RPMI8226 (cell line): ENCODE results near the gene PLCL2.
A peak's percentile ranks its signal among the peaks of the same experiment; 100 is the strongest.

Experiments
- DNase-seq: peaks from one replicate; pipeline ENCODE4 v3.0.0-alpha.2; 2015

PLCL2 gene

GRCh38 chr3:16896094-16896627 lies 11.4 kb downstream of the PLCL2 start:
- DNase-seq = no peak

DNA sequence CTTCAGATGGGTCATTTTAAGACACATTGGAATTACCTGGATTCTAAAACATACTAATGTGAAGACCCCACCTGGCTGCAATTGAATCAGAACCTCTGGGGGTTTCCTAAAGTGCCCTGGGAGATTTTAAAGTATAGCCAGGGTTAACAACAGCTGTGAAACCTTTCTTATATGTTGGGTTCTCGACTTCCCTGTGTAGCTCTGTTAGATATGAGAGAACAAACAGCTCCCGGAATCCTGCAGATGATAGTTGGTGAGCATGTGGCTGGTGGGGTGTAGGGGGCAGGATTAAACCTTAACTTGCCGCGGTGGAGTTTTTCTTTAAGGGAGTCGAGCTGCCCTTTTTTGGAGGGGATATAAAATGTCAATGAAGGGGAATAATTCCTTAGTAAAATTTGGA lies 12.1 kb downstream of the PLCL2 start:
- DNase-seq = no peak

GRCh38 chr3:16897254-16897926 lies 12.6 kb downstream of the PLCL2 start:
- no peak for DNase-seq

- DNase-seq = no peak
Measured at GRCh38 chr3:16898595-16899395, 14.0 kb downstream of the PLCL2 start.

- DNase-seq = no peak
Measured at GRCh38 chr3:16899919-16900318, 15.2 kb downstream of the PLCL2 start.

GRCh38 chr3:16900779-16901440 lies 16.2 kb downstream of the PLCL2 start:
- DNase-seq = no peak

GRCh38 chr3:16904423-16905417 lies 20.0 kb downstream of the PLCL2 start:
- no peak for DNase-seq

DNA sequence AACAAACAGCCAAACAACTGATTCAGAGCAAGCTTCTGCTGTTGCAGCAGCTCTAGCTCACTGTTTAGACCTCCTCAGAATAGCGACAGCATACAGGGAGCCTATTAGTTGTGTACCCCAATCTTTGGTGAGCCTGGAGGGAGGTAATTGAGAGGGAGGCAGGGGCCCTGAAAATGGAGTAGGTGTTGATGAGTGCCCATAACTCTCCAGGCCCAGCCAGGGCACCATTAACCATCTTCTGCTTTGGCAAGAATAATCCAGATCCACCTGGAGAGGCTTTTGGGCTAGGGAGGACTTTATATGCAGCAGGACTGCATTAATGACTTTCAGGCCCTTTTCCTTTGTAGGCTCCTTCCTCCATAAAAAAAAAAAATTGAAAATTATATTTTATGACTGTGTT lies 20.9 kb downstream of the PLCL2 start:
- DNase-seq = no peak

- DNase-seq = peak; percentile 43
Measured at GRCh38 chr3:16906682-16907081, 21.9 kb downstream of the PLCL2 start.

GRCh38 chr3:16907243-16907642 lies 22.5 kb downstream of the PLCL2 start:
- DNase-seq = no peak

GRCh38 chr3:16908016-16908807 lies 23.5 kb downstream of the PLCL2 start:
- no peak for DNase-seq

DNA sequence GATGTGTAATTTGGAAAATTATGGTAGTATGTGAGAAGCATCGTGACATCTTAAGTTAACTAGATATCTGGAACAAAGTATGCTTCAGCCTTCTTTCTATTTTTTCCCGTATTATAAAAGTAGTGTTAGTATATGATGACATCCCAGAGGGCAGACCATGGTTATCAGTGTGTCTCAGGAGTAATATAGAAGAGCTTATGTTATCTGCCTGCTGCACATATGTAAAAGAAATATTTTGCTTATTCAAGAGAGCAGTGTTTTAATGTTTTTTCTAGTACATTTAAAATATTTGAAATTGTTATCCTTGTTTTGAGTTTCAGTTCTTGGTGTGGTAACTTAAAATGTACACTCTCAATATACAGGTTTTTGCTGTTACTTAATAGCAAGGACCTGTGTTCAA lies 24.1 kb downstream of the PLCL2 start:
- DNase-seq = no peak

DNA sequence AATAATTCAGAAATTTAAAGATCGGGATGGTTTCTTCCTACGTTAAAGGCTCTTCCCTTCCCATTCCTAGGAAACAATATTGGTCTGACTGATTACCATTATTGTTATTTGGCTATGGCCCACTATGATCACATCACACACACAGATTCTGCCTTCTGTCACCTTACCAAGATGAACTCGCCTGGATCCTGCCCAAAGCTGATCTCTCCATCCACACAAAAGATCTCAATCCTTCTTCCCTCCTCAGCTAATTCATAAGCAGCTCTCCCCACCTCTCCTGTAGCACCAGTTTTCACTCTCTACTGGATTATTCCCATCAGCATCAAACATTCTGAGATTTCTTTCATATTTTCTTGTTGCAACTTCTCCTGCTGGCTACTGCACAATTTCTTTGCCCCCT lies 25.0 kb downstream of the PLCL2 start:
- no peak for DNase-seq

GRCh38 chr3:16910207-16910606 lies 25.5 kb downstream of the PLCL2 start:
- no peak for DNase-seq

DNA sequence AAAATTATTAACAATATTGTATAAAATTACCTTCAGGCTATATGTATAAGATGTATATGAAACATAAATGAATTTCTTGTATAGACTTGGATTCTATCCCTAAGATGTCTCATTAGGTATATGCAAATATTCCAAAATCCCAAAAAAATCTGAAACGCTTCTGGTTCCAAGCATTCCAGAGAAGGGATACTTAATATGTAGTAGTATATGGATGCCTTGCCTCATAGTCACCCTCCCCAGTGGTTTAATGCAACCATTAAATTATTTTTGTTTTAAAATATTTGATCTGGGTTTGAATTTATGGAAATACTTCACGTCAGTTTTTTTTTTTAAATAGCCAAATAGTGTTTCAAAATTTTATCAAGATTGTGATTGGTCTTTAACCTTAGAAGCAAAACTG lies 27.2 kb downstream of the PLCL2 start:
- DNase-seq = no peak

DNA sequence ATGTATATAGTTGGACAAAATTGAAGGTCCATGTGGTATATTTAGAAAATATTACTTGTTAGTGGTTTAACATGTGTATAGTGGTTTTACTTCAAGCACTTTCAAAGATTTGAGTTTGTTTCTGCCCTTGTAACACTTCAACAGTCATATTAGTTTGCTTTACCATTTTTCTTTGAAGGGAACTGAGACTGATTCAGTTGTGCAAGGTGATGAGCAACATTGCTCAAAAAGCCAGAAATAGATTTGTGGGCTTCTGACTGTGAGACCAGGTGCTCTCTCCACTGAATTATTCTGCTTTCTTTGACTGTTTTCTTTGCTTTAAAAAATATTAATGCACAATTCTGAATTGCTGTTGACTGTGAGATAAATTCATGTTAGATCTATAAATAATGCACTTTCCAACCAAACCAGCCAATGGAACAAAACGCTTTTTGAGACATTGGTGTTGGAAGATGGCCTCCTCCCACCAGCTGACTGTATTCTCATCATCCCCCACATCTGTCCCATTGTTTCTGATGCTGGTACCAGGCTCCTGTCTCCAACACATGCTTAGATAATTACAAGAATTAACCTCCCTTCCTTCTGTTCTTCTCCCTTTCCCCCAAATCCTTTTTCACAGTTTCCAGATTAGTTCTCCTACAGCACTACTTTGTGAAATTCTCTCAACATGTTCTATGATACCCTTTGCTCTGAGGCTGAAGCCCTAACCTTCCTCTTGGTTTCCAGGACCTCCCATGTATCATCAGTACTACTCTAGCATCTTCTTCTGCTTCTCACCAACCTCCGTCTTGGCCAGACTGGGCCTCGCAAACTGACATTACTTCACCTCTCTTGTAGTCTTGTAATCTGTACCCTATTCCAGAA lies 27.9 kb downstream of the PLCL2 start:
- peak; percentile 68 for DNase-seq

GRCh38 chr3:16913264-16913580 lies 28.5 kb downstream of the PLCL2 start:
- no peak for DNase-seq

DNA sequence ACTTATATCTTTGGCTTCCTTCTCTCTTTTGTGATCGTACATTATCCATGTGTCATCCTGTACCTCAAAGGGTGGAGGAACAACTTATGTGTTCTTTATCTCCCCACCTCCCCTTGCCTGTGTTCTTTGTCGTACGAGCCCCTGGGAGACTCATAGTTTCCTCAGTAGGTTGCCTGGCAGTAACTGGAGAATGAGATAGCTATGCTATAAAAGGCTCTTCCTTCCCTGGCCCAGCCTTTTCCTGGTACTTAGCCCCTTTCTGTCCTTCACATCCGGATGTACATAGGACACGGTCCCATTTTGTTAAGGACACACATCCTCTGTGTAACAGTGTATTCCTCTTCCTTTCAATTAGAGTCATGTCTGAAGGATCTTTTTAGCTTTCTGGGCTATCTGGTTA lies 32.1 kb downstream of the PLCL2 start:
- DNase-seq = no peak

DNA sequence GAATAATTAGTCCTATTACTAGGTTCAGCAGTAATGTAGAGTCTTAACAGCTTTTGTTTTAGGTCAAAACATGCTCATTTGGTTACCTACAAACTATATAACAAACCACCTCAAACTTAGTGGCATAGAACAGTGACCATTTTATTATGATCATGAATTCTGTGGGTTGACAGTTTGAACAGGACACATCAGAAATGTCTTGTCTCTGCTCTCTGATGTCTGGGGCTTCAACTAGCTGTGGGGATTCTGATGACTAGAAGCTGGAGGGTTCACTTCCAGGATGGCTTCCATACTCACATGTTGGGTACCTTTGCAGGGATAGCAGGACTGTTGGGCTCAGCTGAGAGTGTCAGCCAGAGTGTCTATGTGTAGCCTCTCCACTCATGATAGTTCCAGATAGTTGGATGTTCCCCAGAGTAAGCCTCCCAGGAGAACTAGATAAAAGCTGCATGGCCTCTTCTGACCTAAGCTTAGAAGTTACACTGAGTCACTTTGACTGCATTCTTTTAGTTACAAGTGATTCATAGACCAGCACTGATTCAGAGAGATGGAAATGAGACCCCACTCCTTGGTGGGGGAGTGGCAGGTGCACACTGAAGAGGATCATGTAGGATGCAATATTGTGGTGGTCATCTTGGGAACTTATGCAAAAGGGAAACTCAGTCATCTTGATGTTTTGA lies 32.6 kb downstream of the PLCL2 start:
- DNase-seq = no peak
